ENCODE results near the gene DPF3. TPM values are rescaled to one million over a fixed set of nuclear protein-coding genes. Genes with fewer than 3 reads are reported as not detected.

Gene DPF3
- total and polyA plus RNA-seq, 2 donors (not counting 1 experiment from before 2014, with no cell fraction given) = 3.4 to 10.2 TPM

DNA sequence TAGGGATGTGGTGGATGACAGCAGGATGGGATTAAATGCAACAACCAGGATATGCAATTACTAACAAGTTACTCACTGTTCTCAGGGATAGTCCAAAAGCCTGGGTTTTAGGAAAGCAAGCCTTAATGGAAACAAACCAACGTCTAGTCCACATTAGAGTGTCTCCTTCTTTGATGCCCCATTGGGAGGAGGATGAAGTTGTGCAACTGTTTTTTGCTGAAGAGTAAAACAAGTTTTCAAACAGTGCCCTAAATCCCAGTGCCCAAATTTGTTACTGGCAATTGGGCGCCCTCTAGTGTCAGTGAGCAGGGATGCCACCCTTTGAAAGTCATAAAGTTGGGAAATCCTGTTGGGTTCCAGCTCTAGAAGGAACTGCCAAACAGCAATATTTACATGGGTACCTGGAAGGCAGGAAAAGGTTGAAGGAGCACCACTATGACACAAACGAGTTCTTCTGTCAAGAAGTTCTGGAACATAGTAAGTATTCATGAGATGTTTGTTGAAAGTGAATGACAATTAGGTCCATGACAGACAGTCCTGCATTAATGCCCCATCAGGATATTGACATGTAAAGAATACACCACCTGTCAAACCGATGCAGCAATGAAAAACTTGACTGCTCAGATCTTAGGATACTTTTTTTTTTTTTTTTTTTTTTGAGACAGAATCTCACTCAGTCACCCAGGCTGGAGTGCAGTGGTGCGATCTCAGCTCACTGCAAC lies 11.1 kb upstream of the DPF3 start:
- H3K9me3 ChIP-seq (ENCODE audit: control extremely low read depth in 1 of 3, control insufficient read depth in 2 of 3, insufficient read depth in 1 of 3, low read length in 2 of 3) = no peaks in the 10 kb centered on the region
- Mint-ChIP-seq H3K4me3 (no peak overlapping the region), H3K9me3 (ENCODE audit: insufficient read depth) (no peaks in the 10 kb centered on the region), H3K27ac (peak overlapping the region; percentile 4), H3K27me3 (no peaks in the 10 kb centered on the region), H3K4me1 (peaks cover 13% of the 10 kb centered on the region)
- H3K79me2 ChIP-seq (ENCODE audit: control insufficient read depth, insufficient read depth, low read length) = no peaks in the 10 kb centered on the region
- TF ChIP-seq, protein P1, sequence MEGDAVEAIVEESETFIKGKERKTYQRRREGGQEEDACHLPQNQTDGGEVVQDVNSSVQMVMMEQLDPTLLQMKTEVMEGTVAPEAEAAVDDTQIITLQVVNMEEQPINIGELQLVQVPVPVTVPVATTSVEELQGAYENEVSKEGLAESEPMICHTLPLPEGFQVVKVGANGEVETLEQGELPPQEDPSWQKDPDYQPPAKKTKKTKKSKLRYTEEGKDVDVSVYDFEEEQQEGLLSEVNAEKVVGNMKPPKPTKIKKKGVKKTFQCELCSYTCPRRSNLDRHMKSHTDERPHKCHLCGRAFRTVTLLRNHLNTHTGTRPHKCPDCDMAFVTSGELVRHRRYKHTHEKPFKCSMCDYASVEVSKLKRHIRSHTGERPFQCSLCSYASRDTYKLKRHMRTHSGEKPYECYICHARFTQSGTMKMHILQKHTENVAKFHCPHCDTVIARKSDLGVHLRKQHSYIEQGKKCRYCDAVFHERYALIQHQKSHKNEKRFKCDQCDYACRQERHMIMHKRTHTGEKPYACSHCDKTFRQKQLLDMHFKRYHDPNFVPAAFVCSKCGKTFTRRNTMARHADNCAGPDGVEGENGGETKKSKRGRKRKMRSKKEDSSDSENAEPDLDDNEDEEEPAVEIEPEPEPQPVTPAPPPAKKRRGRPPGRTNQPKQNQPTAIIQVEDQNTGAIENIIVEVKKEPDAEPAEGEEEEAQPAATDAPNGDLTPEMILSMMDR (IDR thresholded peaks at IDR 0.05) = peak; percentile 97
- no peak for TF ChIP-seq EZH2 (IDR thresholded peaks at IDR 0.05; ENCODE audit: borderline replicate concordance, insufficient read depth, low read depth, low read length, poor library complexity, severe bottlenecking)
- ChIA-PET POLR2A (no interaction called here), CTCF (interaction anchor here (0.5 to 5.9 kb wide), 33 partner anchors 8 to 973 kb away, joined by 3 to 364 read pairs (median 4); partner anchors contain the start of genes DPF3 and RGS6)
- 17% methylated on average over 2 of the region's 5 CpGs for WGBS (ENCODE audit: insufficient coverage)
- DNase-seq (peak; percentile 83), ATAC-seq (ENCODE audit: low read depth) (peak; percentile 66)
- H3K4me2 ChIP-seq (replicated peaks; ENCODE audit: low read depth, low read length, poor library complexity, severe bottlenecking) = no peak overlapping the region
- H3K27ac ChIP-seq (ENCODE audit: low read length in 2 of 2) = no peak overlapping the region
- no peak overlapping the region for H2AFZ ChIP-seq (ENCODE audit: insufficient read depth, low read depth, low read length, poor library complexity, severe bottlenecking)
- H4K20me1 ChIP-seq (ENCODE audit: control insufficient read depth, insufficient read depth, low read length, poor library complexity, severe bottlenecking) = no peaks in the 10 kb centered on the region
- no peak overlapping the region for H3K4me3 ChIP-seq (ENCODE audit: control extremely low read depth in 1 of 5, extremely low read depth in 1 of 5, insufficient read depth in 1 of 5, low read depth in 2 of 5, low read length in 4 of 5)
- peaks cover 7 to 22% of the 10 kb centered on the region in 2 donors for H3K4me1 ChIP-seq (ENCODE audit: control insufficient read depth in 2 of 2, insufficient read depth in 2 of 2, low read length in 2 of 2)
- H3K27me3 ChIP-seq (replicated peaks in 1 of 4; ENCODE audit: control extremely low read depth in 1 of 4, control insufficient read depth in 3 of 4, insufficient read depth in 4 of 4, low read length in 3 of 4) = no peaks in the 10 kb centered on the region
- intact Hi-C loops (cut with micrococcal nuclease) = loop anchor here (1.0 kb wide), 2 partner anchors 11 to 388 kb away; partner anchors contain the start of gene DPF3
- H3K9ac ChIP-seq (ENCODE audit: low read length) = no peak overlapping the region
- no peaks in the 10 kb centered on the region for H3K36me3 ChIP-seq (replicated peaks in 1 of 2; ENCODE audit: control extremely low read depth in 1 of 2, control insufficient read depth in 1 of 2, extremely low read depth in 1 of 2, insufficient read depth in 2 of 2, low read length in 1 of 2)

- Histone ChIP-seq H3K4me2 (replicated peaks; ENCODE audit: low read depth, low read length, poor library complexity, severe bottlenecking) (no peak overlapping the region), H3K36me3 (replicated peaks in 1 of 2; ENCODE audit: control extremely low read depth in 1 of 2, control insufficient read depth in 1 of 2, extremely low read depth in 1 of 2, insufficient read depth in 2 of 2, low read length in 1 of 2) (no peaks in the 10 kb centered on the region), H3K9ac (ENCODE audit: low read length) (no peak overlapping the region), H3K4me3 (ENCODE audit: control extremely low read depth in 1 of 5, extremely low read depth in 1 of 5, insufficient read depth in 1 of 5, low read depth in 2 of 5, low read length in 4 of 5) (no peak overlapping the region), H2AFZ (ENCODE audit: insufficient read depth, low read depth, low read length, poor library complexity, severe bottlenecking) (no peak overlapping the region), H3K27me3 (replicated peaks in 1 of 4; ENCODE audit: control extremely low read depth in 1 of 4, control insufficient read depth in 3 of 4, insufficient read depth in 4 of 4, low read length in 3 of 4) (no peaks in the 10 kb centered on the region), H3K79me2 (ENCODE audit: control insufficient read depth, insufficient read depth, low read length) (no peaks in the 10 kb centered on the region), H3K27ac (ENCODE audit: low read length in 2 of 2) (no peak overlapping the region), H4K20me1 (ENCODE audit: control insufficient read depth, insufficient read depth, low read length, poor library complexity, severe bottlenecking) (no peaks in the 10 kb centered on the region), H3K4me1 (ENCODE audit: control insufficient read depth in 2 of 2, insufficient read depth in 2 of 2, low read length in 2 of 2) (peaks cover 7 to 22% of the 10 kb centered on the region in 2 donors), H3K9me3 (ENCODE audit: control extremely low read depth in 1 of 3, control insufficient read depth in 2 of 3, insufficient read depth in 1 of 3, low read length in 2 of 3) (no peaks in the 10 kb centered on the region)
- no peaks in the 10 kb centered on the region for H3K9me3 Mint-ChIP-seq (ENCODE audit: insufficient read depth)
- ChIA-PET POLR2A (interaction anchor here (0.7 kb wide), 1 partner anchor 167 kb away, joined by 3 read pairs; no protein-coding TSS in a partner anchor), CTCF (interaction anchor here (0.5 to 5.9 kb wide), 27 partner anchors 8 to 881 kb away, joined by 3 to 364 read pairs (median 4); partner anchors contain the start of genes DCAF4 and DPF3)
- no peaks in the 10 kb centered on the region for H3K27me3 Mint-ChIP-seq
- TF ChIP-seq, protein P1 (IDR thresholded peaks at IDR 0.05) = no peak
- no peak for TF ChIP-seq EZH2 (IDR thresholded peaks at IDR 0.05; ENCODE audit: borderline replicate concordance, insufficient read depth, low read depth, low read length, poor library complexity, severe bottlenecking)
- no peak overlapping the region for H3K4me3 Mint-ChIP-seq
- WGBS (ENCODE audit: insufficient coverage) = 14% methylated on average over 1 of the region's 1 CpG
- no peak overlapping the region for H3K27ac Mint-ChIP-seq
- DNase-seq (no peak), ATAC-seq (ENCODE audit: low read depth) (no peak)
- peaks cover 13% of the 10 kb centered on the region for H3K4me1 Mint-ChIP-seq
- intact Hi-C loops (cut with micrococcal nuclease) = no loop called here
Measured at GRCh38 chr14:72904218-72904617, 10.3 kb upstream of the DPF3 start.

Measured in B cell (primary cell).